ENCODE measurements around the gene CD2.

DNA sequence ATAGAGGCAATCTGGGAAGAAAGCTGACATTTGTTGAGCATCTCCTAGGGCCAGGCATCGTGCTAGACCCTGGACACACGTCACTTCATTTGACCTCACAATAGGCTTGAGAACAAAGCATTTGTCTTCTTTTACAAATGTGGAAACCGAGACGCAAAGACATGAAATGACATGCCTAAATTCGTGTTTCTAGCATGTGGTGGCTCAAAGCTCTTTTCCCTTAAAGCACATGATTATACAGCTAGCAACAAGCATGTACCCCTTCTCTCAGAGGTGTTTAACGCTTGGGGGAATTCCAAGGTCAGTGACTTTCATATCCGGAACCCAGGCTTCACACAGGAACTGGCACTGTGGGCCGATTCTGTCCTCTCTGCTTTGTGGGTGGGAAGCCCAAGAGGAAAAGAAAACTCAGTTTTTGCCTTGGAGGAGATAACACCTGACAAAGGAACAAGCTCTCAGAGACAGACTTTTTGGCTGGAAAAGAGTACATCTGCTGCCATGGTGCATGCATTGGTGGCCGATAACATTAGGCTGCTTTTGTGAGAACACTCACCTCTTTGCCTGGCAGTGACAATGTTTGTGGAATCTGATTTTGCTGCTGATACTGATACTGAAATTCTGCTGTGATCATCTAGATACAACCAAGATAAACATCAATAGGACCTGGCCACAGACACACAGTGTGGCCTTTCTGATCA is 15.4 kb upstream of the CD2 start:
- no peak for TF ChIP-seq FOXP2 (optimal IDR thresholded peaks at IDR 0.05; ENCODE audit: borderline replicate concordance, extremely low read depth, extremely low read length, insufficient read depth)
- no peak for TF ChIP-seq TAF1 (IDR thresholded peaks at IDR 0.05; ENCODE audit: borderline replicate concordance, insufficient read depth, low read length)
